ENCODE measurements around the gene WSCD1.

WSCD1 gene

GRCh38 chr17:6061290-6061689, 8.9 kb upstream of the WSCD1 start:
- DNase-seq, result no peak

- DNase-seq, result no peak
Measured at GRCh38 chr17:6064868-6065267, 5.3 kb upstream of the WSCD1 start.

- no peak for DNase-seq
Measured at GRCh38 chr17:6065351-6065750, 4.8 kb upstream of the WSCD1 start.

- DNase-seq, result no peak
Measured at GRCh38 chr17:6066183-6066948, 3.8 kb upstream of the WSCD1 start.

GRCh38 chr17:6067060-6067459, 3.1 kb upstream of the WSCD1 start:
- DNase-seq, result no peak

- DNase-seq, result no peak
Measured at GRCh38 chr17:6070430-6070912, 292 bp downstream of the WSCD1 start.

GRCh38 chr17:6070913-6071511, 833 bp downstream of the WSCD1 start:
- no peak for DNase-seq

GRCh38 chr17:6071528-6072065, 1.4 kb downstream of the WSCD1 start:
- no peak for DNase-seq

- no peak for DNase-seq
Measured at GRCh38 chr17:6072157-6072556, 2.0 kb downstream of the WSCD1 start.

- no peak for DNase-seq
Measured at GRCh38 chr17:6072611-6073010, 2.4 kb downstream of the WSCD1 start.

GRCh38 chr17:6073620-6074019, 3.4 kb downstream of the WSCD1 start:
- DNase-seq, result no peak

- DNase-seq, result no peak
Measured at GRCh38 chr17:6075050-6075449, 4.9 kb downstream of the WSCD1 start.

GRCh38 chr17:6075845-6076244, 5.7 kb downstream of the WSCD1 start:
- DNase-seq, result no peak

GRCh38 chr17:6077752-6078151, 7.6 kb downstream of the WSCD1 start:
- DNase-seq, result no peak

- no peak for DNase-seq
Measured at GRCh38 chr17:6078458-6078871, 8.3 kb downstream of the WSCD1 start.

- no peak for DNase-seq
Measured at GRCh38 chr17:6079155-6079888, 9.1 kb downstream of the WSCD1 start.

- DNase-seq, result no peak
Measured at GRCh38 chr17:6079960-6080359, 9.8 kb downstream of the WSCD1 start.

GRCh38 chr17:6080711-6081430, 10.7 kb downstream of the WSCD1 start:
- DNase-seq, result no peak

GRCh38 chr17:6082335-6082734, 12.2 kb downstream of the WSCD1 start:
- DNase-seq, result no peak

GRCh38 chr17:6084311-6085161, 14.4 kb downstream of the WSCD1 start:
- DNase-seq, result no peak

GRCh38 chr17:6085812-6086211, 15.6 kb downstream of the WSCD1 start:
- no peak for DNase-seq
